Endothelial cell of umbilical vein (primary cell): ENCODE results near the gene CRY2. TPM values are rescaled to one million over a fixed set of nuclear protein-coding genes. Genes with fewer than 3 reads are reported as not detected.

ENCODE experiments used
- BruUV-seq: library from RNA; stranded (reverse); fragments of 400-500 nt; replicated peaks from 2 replicates; lab custom pipeline; 2021; lab: Mats Ljungman, UMichigan
- CTCF ChIA-PET: fragments of 300-600, 350-600 bp; sonication (Branson Sonifier 250); formaldehyde crosslinking; loops from one replicate; lab custom pipeline; 2021; ENCODE audit warnings: antibody characterized with exemption, inconsistent platforms; lab: Charles Lee
- POLR2A ChIA-PET: fragments of 300-600, 350-600 bp; sonication (Branson Sonifier 250); formaldehyde crosslinking; loops from one replicate; lab custom pipeline; 2021; ENCODE audit warnings: antibody characterized with exemption, inconsistent platforms; lab: Charles Lee
- DNase-seq: peaks from one replicate; pipeline ENCODE4 v3.0.0-alpha.2; 2011; ENCODE audit warnings: low read depth, low spot score
- FAIRE-seq: peaks from 2 replicates; lab custom pipeline; 2011; peaks lifted over from hg19 to GRCh38; lab: Jason Lieb, UNC
- H2AFZ ChIP-seq: 2 replicates; pipeline ENCODE4 v1.6.0; 2012; ENCODE audit warnings: low read depth, low read length, control low read depth, inconsistent platforms
- H3K27ac ChIP-seq: 2 replicates; pipeline ENCODE4 v1.5.1; 2011; ENCODE audit warnings: low read depth, mild to moderate bottlenecking, control low read depth, low read length, moderate library complexity; ENCODE audit not compliant: insufficient read depth
- H3K27me3 ChIP-seq, 2 experiments: 2 replicates each; pipeline versions ENCODE4 v1.6.0 to v1.6.1; 2011; ENCODE audit warnings: low read length in 2 of 2, mixed read lengths in 1 of 2; ENCODE audit not compliant: control insufficient read depth in 2 of 2, insufficient read depth in 2 of 2
- H3K36me3 ChIP-seq, 2 experiments: 2 replicates in 1 of 2; 3 replicates in 1 of 2; pipeline ENCODE4 v1.5.1; 2011; ENCODE audit warnings: low read length in 2 of 2, mild to moderate bottlenecking in 1 of 2, moderate library complexity in 1 of 2; ENCODE audit not compliant: control insufficient read depth in 2 of 2, insufficient read depth in 2 of 2; ENCODE audit errors: extremely low read depth in 1 of 2
- H3K4me1 ChIP-seq: 3 replicates; pipeline ENCODE4 v1.5.1; 2011; ENCODE audit warnings: mild to moderate bottlenecking, low read length; ENCODE audit not compliant: control insufficient read depth, insufficient read depth; ENCODE audit errors: extremely low read depth
- H3K4me2 ChIP-seq: 2 replicates; pipeline ENCODE4 v1.6.1; 2011; ENCODE audit warnings: low read length, control low read depth, mixed read lengths; ENCODE audit not compliant: insufficient read depth
- H3K4me3 ChIP-seq, 3 experiments: fragments of 200-600 bp in 1 of 3; sonication (generic), shearing (Covaris generic) in 1 of 3; replicated peaks in 1 of 3; 2 replicates each; pipeline ENCODE4 v1.5.1; 2011 to 2016; ENCODE audit warnings: control low read depth in 3 of 3, low read length in 3 of 3, mild to moderate bottlenecking in 2 of 3, inconsistent platforms in 1 of 3, low read depth in 1 of 3, moderate library complexity in 1 of 3; ENCODE audit not compliant: insufficient read depth in 1 of 3
- H3K79me2 ChIP-seq: 2 replicates; pipeline ENCODE4 v1.6.0; 2012; ENCODE audit warnings: low read length, inconsistent platforms; ENCODE audit not compliant: control insufficient read depth, insufficient read depth
- H3K9ac ChIP-seq: replicated peaks from 2 replicates; pipeline ENCODE3; 2011; ENCODE audit warnings: low read length, control low read depth; ENCODE audit not compliant: insufficient read depth; ENCODE audit errors: extremely low read depth
- H3K9me1 ChIP-seq: replicated peaks from 3 replicates; pipeline ENCODE4 v1.6.0; 2011; ENCODE audit warnings: mild to moderate bottlenecking, low read length; ENCODE audit not compliant: control insufficient read depth, insufficient read depth; ENCODE audit errors: extremely low read depth
- H3K9me3 ChIP-seq: replicated peaks from 2 replicates; pipeline ENCODE4 v1.5.1; 2012; ENCODE audit warnings: low read length, inconsistent platforms; ENCODE audit not compliant: control insufficient read depth, insufficient read depth
- H4K20me1 ChIP-seq: replicated peaks from 2 replicates; pipeline ENCODE3; 2011; ENCODE audit warnings: mild to moderate bottlenecking, low read length; ENCODE audit not compliant: control insufficient read depth, insufficient read depth; ENCODE audit errors: extremely low read depth
- CTCF ChIP-seq, 2 donors: IDR thresholded peaks; 1 replicate in 1 of 2; 2 replicates in 1 of 2; pipeline ENCODE4 v1.5.1; 2011; ENCODE audit warnings: low read length in 2 of 2, mild to moderate bottlenecking in 2 of 2, moderate library complexity in 2 of 2, control low read depth in 1 of 2, inconsistent platforms in 1 of 2, low read depth in 1 of 2; ENCODE audit not compliant: insufficient read depth in 1 of 2; ENCODE audit errors: extremely low read depth in 1 of 2
- EZH2 ChIP-seq: IDR thresholded peaks from 2 replicates; pipeline ENCODE4 v1.6.1; 2012; ENCODE audit warnings: borderline replicate concordance, low read depth, mild to moderate bottlenecking, moderate library complexity, low read length, inconsistent platforms; ENCODE audit not compliant: severe bottlenecking
- FOS ChIP-seq: IDR thresholded peaks from 2 replicates; pipeline ENCODE4 v1.6.1; 2011; ENCODE audit warnings: mild to moderate bottlenecking, low read length, moderate library complexity, borderline replicate concordance; ENCODE audit not compliant: insufficient read depth
- GATA2 ChIP-seq: IDR thresholded peaks from 2 replicates; pipeline ENCODE4 v1.7.0; 2011; ENCODE audit warnings: low read depth, mild to moderate bottlenecking, moderate library complexity, mixed read lengths, low read length; ENCODE audit not compliant: insufficient read length, insufficient read depth
- JUN ChIP-seq: IDR thresholded peaks from 2 replicates; pipeline ENCODE4 v1.6.1; 2011; ENCODE audit warnings: borderline replicate concordance, low read depth; ENCODE audit not compliant: insufficient read length, insufficient read depth
- MAX ChIP-seq: IDR thresholded peaks from 2 replicates; pipeline ENCODE4 v1.6.1; 2011; ENCODE audit not compliant: insufficient read depth, insufficient read length
- MYC ChIP-seq: IDR thresholded peaks from one replicate; pipeline ENCODE4 v1.6.1; 2011; ENCODE audit warnings: mild to moderate bottlenecking, low read depth, low read length
- POLR2A ChIP-seq: IDR thresholded peaks from 2 replicates; pipeline ENCODE4 v1.6.1; 2012; ENCODE audit warnings: low read depth, mild to moderate bottlenecking, control low read depth, low read length
- POLR2AphosphoS5 ChIP-seq: IDR thresholded peaks from 2 replicates; pipeline ENCODE4 v1.6.1; 2012; ENCODE audit warnings: low read depth, mild to moderate bottlenecking, control low read depth, low read length, moderate library complexity; ENCODE audit not compliant: insufficient read depth
- dilution Hi-C: fragments of 300-500 bp; cut with MboI; formaldehyde crosslinking; loops from one replicate; pipeline ENCODE4 v1.15.0; 2019; ENCODE audit warnings: low sequenced_read_pairs; ENCODE audit not compliant: extremely low pct_ligation_motif_present
- intact Hi-C: fragments of 100-400 bp; cut with micrococcal nuclease; formaldehyde crosslinking; loops from one replicate; pipeline ENCODE4 v1.10.0; 2022
- polyA plus RNA-seq, 4 experiments: library from polyadenylated mRNA; depleted of rRNA in 3 of 4; stranded (reverse) in 3 of 4; unstranded in 1 of 4; fragments of >200 nt; gene quantifications; 2 replicates each; pipeline versions ENCODE4 v1.2.1 to v1.2.3, GENCODE V29; 2011 to 2012; ENCODE audit warnings: missing spikeins in 1 of 4
- total RNA-seq: library from RNA; stranded (reverse); gene quantifications from 2 replicates; pipeline ENCODE4 v1.2.3, GENCODE V29; 2021

CRY2 gene
- total and polyA plus RNA-seq, 2 donors (not counting 3 experiments of a cell fraction or from before 2014, with no cell fraction given) = 7.7 to 11.7 TPM

- Histone ChIP-seq H3K27ac (no peak overlapping the region), H3K4me3 (no peak overlapping the region), H4K20me1 (no peaks in the 10 kb centered on the region), H3K9ac (no peak overlapping the region), H3K4me2 (no peak overlapping the region), H3K9me3 (no peaks in the 10 kb centered on the region), H3K36me3 (peaks cover 0 to 8% of the 10 kb centered on the region in 2 experiments), H3K9me1 (no peaks in the 10 kb centered on the region), H3K4me1 (peaks cover 10% of the 10 kb centered on the region), H3K27me3 (peaks cover 13 to 30% of the 10 kb centered on the region in 2 experiments), H2AFZ (no peak overlapping the region), H3K79me2 (peaks cover 10% of the 10 kb centered on the region)
- no peak for TF ChIP-seq JUN
- TF ChIP-seq CTCF (IDR thresholded peaks at IDR 0.05; ENCODE audit: extremely low read depth in 1 of 2, insufficient read depth in 1 of 2, low read depth in 1 of 2, low read length in 2 of 2) = no peak
- TF ChIP-seq FOS = no peak
- no peak for TF ChIP-seq EZH2
- no peak for TF ChIP-seq MAX
- TF ChIP-seq GATA2 = no peak
- TF ChIP-seq MYC = no peak
- TF ChIP-seq POLR2AphosphoS5 = no peak
- TF ChIP-seq POLR2A = no peak
- intact Hi-C loops = loop anchor here (2.0 kb wide), 1 partner anchor 73 kb away; the partner anchor contains the start of gene CRY2
- ChIA-PET POLR2A (no interaction called here), CTCF (no interaction called here)
- dilution Hi-C loops = no loop called here
- DNase-seq = no peak
- FAIRE-seq = no peak
- no TSS peak for BruUV-seq
These were observed 72.7 kb downstream of the CRY2 start for GRCh38 chr11:45919806-45920530.
